ENCODE measurements around the gene STXBP5.

DNA sequence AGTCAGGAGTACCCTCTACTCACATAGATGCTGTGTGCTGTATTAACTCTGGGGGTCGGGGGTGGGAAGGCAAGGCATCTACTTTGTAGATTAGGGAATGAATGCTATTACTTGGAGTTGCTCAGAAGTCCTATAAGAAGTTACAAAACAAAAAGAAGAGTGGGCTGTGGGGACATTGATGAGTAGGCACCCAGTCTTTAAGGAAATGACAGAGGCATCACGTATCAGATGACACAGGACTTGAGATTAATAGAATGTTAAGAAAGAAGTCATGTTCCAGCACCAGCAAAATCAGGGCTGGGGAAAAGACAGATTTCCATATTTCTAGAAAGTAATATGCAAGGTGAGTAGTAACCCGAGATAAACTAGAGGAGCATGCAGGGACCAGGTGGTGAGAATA lies 19.0 kb upstream of the STXBP5 start:
- TF ChIP-seq, protein P1, sequence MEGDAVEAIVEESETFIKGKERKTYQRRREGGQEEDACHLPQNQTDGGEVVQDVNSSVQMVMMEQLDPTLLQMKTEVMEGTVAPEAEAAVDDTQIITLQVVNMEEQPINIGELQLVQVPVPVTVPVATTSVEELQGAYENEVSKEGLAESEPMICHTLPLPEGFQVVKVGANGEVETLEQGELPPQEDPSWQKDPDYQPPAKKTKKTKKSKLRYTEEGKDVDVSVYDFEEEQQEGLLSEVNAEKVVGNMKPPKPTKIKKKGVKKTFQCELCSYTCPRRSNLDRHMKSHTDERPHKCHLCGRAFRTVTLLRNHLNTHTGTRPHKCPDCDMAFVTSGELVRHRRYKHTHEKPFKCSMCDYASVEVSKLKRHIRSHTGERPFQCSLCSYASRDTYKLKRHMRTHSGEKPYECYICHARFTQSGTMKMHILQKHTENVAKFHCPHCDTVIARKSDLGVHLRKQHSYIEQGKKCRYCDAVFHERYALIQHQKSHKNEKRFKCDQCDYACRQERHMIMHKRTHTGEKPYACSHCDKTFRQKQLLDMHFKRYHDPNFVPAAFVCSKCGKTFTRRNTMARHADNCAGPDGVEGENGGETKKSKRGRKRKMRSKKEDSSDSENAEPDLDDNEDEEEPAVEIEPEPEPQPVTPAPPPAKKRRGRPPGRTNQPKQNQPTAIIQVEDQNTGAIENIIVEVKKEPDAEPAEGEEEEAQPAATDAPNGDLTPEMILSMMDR (IDR thresholded peaks at IDR 0.05) = no peak
- TF ChIP-seq POLR2A (IDR thresholded peaks at IDR 0.05) (no peak), POLR2AphosphoS5 (IDR thresholded peaks at IDR 0.05) (no peak), EP300 (IDR thresholded peaks at IDR 0.05) (no peak)
